Stimulated activated CD4-positive, alpha-beta T cell treated with anti-CD3 and anti-CD28 coated beads, Interleukin-4, amount 100 ng/mL, for 1 hour (primary cell): Measurements from ENCODE around the gene CMTM2.
"Not testable (repeated sequence)": the region's sequence is repeated elsewhere in the genome, so short reads cannot be mapped to it uniquely, and the experiment has no call there.

ENCODE experiments used
- DNase-seq: peaks from one replicate; pipeline ENCODE4 v3.0.0-alpha.2; 2020

The CMTM2 gene

DNA sequence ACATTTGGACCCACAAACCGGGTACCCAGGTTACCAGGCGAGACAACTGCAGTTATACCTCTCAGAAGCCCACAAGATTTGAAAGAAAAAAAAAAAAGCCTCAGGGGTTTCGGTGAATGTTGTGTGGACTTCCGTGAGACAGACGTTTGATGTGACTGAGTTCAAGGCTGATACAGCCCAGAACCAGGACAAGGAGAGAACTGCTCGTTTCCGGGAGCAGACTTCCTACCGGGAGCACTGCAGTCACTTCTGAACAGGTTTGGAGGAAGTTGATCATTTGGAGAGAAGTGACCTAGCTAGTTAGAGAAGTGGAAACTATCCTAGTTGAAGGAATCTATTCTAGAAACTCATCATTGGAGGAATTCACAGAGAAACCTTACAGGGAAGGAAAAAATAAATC is 26.0 kb upstream of the CMTM2 start:
- DNase-seq, result no peak

GRCh38 chr16:66554021-66554420 is 25.2 kb upstream of the CMTM2 start:
- DNase-seq, result no peak

DNA sequence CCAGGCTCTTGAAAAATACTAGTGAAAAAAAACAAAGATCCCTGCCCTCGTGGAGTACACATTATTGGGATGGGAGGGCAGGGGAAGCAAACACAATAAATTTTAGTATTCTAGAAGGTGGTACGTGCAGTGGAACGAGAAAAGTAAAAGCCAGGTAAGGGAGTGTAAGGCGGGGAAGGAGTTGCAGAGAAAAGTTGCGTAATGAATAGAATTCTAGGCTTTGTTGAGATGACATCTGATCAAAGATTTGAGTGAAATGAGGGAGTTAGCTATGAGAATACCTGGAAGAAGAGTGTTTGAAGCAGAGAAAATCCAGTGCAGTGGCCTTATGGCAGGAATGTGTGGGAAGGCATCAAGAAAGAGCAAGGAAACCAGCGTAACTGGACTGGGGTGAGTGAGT is 24.8 kb upstream of the CMTM2 start:
- DNase-seq, result no peak

DNA sequence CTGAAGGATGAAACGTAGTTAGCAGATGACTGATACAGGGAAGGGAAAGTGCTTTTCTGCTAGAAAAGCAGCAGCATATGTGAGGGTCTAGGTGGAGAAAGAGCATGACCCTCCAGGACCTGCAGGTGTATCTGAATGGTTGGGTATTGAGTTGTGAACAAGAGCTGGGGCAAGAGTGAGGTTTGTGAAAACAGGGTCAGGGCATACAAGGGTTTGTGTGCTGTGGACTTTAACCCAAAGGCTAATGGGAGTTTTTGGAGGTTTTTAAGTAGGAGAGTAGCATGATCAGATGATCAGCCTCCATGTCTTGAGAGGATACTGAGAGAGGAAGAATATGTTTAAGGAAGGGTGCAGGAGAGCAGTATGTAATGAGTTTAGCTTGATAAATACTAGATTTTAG is 19.2 kb upstream of the CMTM2 start:
- DNase-seq, result no peak

DNA sequence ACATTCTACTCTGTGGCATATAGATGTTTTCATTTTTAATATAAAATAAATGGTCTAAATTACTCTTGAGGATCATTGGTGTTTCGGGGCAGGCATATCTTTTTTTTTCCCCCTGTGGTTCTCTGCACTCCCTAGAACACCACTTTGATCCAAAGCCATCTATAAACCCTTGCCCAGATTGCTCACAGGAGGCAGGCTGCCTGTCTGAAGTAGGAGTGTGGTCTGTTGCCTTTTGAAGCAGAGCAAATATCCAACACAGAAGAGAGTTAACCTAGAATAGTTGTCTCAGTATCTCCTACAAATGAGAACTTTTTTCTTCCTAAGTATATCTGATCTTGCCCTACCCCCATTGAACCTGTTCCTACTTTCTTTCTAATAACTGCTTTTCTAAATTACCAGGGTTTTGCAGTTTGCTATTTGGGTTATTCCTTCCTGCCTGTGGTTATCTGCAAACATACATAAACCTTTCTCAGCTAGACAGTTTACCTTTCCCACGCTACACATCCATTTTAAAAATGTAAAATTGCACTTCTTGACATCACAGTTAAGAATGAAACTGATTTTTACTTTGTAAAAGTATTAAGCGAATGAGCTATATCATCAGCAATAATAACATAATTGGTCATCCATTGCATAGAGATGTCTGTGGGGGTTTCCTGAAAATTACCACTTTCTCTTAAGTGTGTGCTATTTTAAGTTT is 17.7 kb upstream of the CMTM2 start:
- no peak for DNase-seq

- DNase-seq, result no peak
These were observed 16.9 kb upstream of the CMTM2 start for GRCh38 chr16:66562409-66562808.

GRCh38 chr16:66562986-66563385 is 16.3 kb upstream of the CMTM2 start:
- no peak for DNase-seq

GRCh38 chr16:66563574-66564334 is 15.5 kb upstream of the CMTM2 start:
- DNase-seq, result no peak

- DNase-seq, result no peak
These were observed 13.0 kb upstream of the CMTM2 start, which contains the start of gene CMTM1 for GRCh38 chr16:66566051-66566901. Gene CMTM1 (plus strand): TSS chr16:66566439. CDS start chr16:66566514, 75 bp downstream.

DNA sequence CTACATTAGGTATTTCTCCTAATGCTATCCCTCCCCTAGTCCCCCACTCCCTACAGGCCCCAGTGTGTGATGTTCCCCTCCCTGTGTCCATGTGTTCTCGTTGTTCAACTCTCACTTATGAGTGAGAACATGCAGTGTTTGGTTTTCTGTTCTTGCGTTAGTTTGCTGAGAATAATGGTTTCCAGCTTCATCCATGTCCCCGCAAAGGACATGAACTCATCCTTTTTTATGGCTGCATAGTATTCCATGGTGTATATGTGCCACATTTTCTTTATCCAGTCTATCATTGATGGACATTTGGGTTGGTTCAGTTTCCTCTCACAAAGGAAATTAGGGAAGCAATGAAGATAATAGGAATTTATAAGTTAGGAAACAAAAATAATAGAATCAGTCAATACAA is 12.0 kb upstream of the CMTM2 start:
- DNase-seq, result not testable (repeated sequence)

DNA sequence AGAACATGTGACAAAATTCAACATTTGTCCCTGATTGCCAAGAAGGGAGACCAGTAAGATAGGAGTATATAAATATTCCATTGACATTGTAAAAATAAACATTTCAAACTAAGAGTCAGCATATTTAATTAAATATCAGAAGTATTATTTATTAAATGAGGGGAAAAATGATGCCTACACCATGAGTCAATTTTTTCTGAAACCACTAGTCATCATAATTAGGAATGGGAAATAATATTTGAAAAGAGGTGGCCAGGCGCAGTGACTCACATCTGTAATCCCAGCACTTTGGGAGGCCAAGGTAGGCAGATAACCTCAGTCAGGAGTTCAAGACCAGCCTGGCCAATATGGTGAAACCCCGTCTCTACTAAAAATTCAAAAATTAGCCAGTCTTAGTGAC is 10.9 kb upstream of the CMTM2 start:
- no peak for DNase-seq

- no peak for DNase-seq
These were observed 10.1 kb upstream of the CMTM2 start for GRCh38 chr16:66569131-66569530.

DNA sequence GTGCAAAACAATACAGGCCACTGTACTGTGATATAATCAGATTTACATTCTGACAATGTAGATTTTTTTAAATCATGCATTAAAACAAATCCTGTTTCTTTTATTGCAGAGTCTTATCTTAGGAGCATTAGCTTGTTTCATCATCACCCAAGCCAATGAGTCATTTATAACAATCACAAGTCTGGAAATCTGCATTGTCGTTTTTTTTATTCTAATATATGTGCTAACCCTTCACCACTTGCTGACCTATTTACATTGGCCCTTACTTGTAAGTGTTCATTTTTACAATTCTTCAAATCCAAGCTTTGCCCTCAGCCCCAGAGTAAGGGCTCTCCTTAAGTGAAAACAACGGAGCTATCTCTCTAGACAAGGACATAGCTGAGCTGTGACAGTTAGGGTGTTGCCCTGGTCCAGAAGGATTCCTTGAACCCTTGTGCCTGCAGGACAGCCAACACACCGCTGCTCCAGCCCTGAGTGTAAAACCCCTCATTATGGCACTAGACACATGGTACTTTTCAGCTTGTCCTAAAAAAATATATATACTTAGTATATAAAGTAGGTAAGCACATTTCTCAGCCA is 9.3 kb upstream of the CMTM2 start:
- DNase-seq, result no peak

- no peak for DNase-seq
These were observed 6.9 kb upstream of the CMTM2 start for GRCh38 chr16:66572356-66572755.

- DNase-seq, result no peak
These were observed 5.2 kb upstream of the CMTM2 start for GRCh38 chr16:66574081-66574480.

- DNase-seq, result no peak
These were observed 4.7 kb upstream of the CMTM2 start for GRCh38 chr16:66574531-66574930.

- no peak for DNase-seq
These were observed 4.2 kb upstream of the CMTM2 start for GRCh38 chr16:66575060-66575459.

DNA sequence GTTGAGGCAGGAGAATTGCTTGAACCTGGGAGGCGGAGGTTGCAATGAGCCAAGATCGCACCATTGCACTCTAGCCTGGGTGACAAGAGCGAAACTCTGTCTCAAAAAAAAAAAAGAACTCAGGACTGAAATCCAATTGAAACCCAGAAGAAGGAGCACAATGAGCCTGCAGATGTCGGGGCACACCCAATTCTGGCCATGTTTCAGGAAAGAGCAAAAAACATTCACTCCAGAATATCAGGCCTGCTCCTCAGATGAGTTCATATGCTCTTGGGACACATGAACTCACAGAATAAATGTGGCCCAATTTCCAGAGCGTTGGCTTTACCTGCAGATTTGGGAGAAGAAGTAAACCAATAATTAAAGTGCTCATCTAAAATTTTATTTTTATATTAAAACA is 3.0 kb upstream of the CMTM2 start:
- DNase-seq, result no peak

DNA sequence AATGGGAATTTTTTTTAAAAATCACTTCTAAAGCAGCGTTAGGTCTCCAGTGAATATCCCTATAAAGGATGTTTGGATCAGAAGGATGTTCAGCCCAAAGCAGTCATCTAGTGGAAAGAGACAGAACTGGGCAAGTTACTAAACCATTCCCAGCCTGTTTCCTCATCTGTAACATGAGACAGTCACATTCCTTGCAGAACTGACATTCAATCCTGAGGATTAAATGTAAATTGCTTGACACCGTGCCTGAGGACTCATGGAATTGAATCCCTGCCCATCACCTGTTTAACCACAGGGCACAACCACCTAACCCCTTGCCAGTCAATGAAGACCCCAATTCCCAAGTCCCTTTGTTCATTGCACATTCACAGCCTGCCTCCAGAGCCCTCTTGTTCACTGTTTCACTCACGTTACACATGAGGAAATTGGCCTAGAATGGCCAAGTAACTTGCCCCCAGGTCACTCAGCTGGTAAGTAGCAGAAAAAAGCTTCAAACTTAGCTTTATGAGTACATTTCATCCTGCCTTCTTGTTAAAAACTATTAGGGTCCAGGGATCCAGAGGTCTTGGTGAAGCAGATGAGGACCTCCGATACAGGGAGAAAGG is 1.4 kb downstream of the CMTM2 start:
- no peak for DNase-seq

- DNase-seq, result no peak
These were observed 2.1 kb downstream of the CMTM2 start for GRCh38 chr16:66581246-66581952.

- no peak for DNase-seq
These were observed 6.4 kb downstream of the CMTM2 start for GRCh38 chr16:66585481-66586239.
